ENCODE data around the gene TSC22D1.

DNA sequence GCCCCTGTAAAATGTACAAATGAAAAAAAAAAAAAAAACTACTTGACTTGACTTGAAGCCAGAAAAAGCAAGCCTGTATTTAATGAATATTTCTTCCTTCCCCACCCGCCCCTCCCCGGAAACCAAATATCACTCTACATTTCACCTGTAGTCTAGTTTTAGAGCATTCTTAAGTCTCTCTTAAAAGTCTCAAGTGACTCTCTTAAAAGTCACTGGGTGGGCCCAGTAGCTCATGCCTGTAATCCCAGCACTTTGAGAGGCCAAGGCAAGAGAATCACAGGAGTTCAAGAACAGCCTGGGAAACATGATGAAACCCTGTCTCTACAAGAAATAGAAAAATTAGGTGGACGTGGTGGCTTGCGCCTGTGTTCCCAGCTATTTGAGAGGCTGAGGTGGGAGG is 72.0 kb downstream of the TSC22D1 start:
- TF ChIP-seq, protein P1, sequence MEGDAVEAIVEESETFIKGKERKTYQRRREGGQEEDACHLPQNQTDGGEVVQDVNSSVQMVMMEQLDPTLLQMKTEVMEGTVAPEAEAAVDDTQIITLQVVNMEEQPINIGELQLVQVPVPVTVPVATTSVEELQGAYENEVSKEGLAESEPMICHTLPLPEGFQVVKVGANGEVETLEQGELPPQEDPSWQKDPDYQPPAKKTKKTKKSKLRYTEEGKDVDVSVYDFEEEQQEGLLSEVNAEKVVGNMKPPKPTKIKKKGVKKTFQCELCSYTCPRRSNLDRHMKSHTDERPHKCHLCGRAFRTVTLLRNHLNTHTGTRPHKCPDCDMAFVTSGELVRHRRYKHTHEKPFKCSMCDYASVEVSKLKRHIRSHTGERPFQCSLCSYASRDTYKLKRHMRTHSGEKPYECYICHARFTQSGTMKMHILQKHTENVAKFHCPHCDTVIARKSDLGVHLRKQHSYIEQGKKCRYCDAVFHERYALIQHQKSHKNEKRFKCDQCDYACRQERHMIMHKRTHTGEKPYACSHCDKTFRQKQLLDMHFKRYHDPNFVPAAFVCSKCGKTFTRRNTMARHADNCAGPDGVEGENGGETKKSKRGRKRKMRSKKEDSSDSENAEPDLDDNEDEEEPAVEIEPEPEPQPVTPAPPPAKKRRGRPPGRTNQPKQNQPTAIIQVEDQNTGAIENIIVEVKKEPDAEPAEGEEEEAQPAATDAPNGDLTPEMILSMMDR (conservative IDR thresholded peaks at IDR 0.05; ENCODE audit: low read depth, low read length): no peak
- no peak for TF ChIP-seq EZH2 (IDR thresholded peaks at IDR 0.05; ENCODE audit: borderline replicate concordance, low read depth, low read length, poor library complexity, severe bottlenecking)

All from A673 (cell line).